Posterior cingulate gyrus (tissue), 11 donors: ENCODE results near the gene SYNRG.
"Not testable (repeated sequence)": the region's sequence is repeated elsewhere in the genome, so short reads cannot be mapped to it uniquely, and the experiment has no call there.

Source experiments
- DNase-seq, 10 donors: peaks; one replicate each; pipeline versions ENCODE4 v3.0.0 to v3.0.0-alpha.2; 2020 to 2021; ENCODE audit warnings: mixed read lengths in 3 of 10
- intact Hi-C: fragments of 100-400 bp; cut with DNase I; formaldehyde crosslinking; loops from one replicate; pipeline ENCODE4 v1.15.1; 2023

SYNRG gene

GRCh38 chr17:37609170-37610040 is at the start of gene SYNRG:
SYNRG (minus strand) TSS chr17:37609418; CDS start chr17:37609355, 63 bp downstream.
- DNase-seq: peak; percentile 93 to 99 (median 96)
- intact Hi-C loops: loop anchor here (10.0 kb wide), 1 partner anchor 115 kb away; no protein-coding TSS in a partner anchor

DNA sequence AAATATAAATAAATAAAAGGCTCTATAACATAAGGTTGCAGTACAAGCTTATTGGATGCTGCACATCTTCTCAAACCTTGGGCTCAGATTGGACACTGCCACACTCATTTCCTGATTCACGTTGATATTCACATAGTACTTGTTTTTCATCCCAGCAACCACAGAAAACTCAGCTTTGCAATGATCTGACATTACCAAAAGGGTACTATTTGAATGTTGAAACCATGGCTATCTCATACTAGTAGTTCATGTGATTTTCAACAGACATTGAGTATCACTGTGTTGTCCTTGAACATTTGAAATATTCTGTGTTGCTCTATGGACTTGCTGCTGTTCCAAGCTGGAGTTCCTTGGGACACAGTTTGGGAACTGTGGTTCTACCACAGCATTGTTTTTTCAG is 48.0 kb upstream of the SYNRG start:
- intact Hi-C loops: no loop called here
- no peak for DNase-seq

DNA sequence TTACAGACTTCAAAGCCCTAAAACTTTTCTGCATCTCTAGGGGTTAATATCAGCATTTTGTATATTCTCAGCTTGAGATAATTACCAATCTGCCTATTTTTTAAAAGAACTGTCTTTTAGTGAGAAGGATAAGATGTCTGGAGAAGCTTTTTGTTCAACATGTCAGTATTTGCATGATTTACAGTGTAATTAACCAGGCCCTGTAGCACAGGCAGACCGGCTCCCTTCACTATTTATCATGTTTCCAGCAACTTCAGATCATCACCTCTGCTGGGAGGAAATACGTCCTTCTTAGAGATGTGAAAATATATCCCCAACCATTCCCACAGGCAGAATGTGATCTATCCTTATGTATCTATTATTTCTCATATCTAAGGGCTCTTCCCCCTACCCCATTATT is 42.6 kb upstream of the SYNRG start:
- intact Hi-C loops: no loop called here
- DNase-seq: no peak

GRCh38 chr17:37650419-37651003 is 41.3 kb upstream of the SYNRG start:
- peak in 1 of 10 donors; percentile 31 for DNase-seq
- intact Hi-C loops: no loop called here

DNA sequence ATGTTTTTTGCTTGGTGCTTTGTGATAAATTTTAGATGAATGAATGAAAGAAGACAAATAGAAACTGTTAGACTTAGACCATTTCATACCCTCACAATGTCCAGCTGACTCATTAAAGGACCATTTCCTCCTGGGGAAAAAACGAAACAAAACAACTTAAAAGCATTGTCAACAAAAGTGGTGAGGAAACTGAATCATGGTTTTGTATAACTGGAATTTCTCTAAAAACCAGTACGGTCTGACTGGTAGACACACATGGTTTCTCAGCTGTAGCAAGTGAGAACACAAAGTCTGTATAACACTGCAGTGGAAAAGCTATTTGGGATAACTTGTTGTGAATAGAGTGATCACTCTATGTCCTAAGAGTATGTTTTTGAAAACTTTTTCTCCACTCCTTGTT is 39.3 kb upstream of the SYNRG start:
- no peak for DNase-seq
- intact Hi-C loops: loop anchor here (10.0 kb wide), 1 partner anchor 166 kb away; no protein-coding TSS in a partner anchor

- intact Hi-C loops: loop anchor here (10.0 kb wide), 1 partner anchor 167 kb away; no protein-coding TSS in a partner anchor
- no peak for DNase-seq
Measured at GRCh38 chr17:37647856-37648255, 38.6 kb upstream of the SYNRG start.

DNA sequence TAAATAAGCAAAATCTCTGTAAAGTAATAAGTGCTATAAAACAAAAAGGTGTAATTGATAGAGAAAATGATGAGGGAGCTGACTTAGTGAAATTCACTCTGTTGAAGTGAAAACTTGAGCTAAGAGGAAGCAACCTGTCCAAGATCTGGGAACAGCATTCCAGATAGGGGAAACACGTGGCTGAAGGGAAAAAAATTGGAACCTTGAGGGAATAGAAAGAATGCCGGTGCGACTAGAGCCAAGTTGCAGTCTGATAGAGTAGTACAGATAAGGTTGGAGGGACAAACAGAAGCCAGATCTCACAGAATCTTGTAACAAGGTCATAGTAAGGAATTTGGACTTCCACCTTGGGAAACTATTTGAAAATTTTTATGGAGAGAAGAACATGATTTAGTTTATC is 34.7 kb upstream of the SYNRG start:
- intact Hi-C loops: loop anchor here (10.0 kb wide), 1 partner anchor 171 kb away; no protein-coding TSS in a partner anchor
- no peak for DNase-seq

GRCh38 chr17:37643118-37643766 is 34.0 kb upstream of the SYNRG start, which contains the start of gene DDX52:
DDX52 (minus strand) TSS chr17:37643446; CDS start chr17:37643420, 26 bp downstream.
- intact Hi-C loops: loop anchor here (10.0 kb wide), 1 partner anchor 172 kb away; no protein-coding TSS in a partner anchor
- DNase-seq: peak; percentile 78 to 98 (median 87)

- DNase-seq: no peak
- intact Hi-C loops: loop anchor here (10.0 kb wide), 1 partner anchor 172 kb away; no protein-coding TSS in a partner anchor
Measured at GRCh38 chr17:37642681-37643080, 33.5 kb upstream of the SYNRG start.

- no peak for DNase-seq
- intact Hi-C loops: loop anchor here (10.0 kb wide), 1 partner anchor 175 kb away; no protein-coding TSS in a partner anchor
Measured at GRCh38 chr17:37640015-37640414, 30.8 kb upstream of the SYNRG start.

- no peak for DNase-seq
- intact Hi-C loops: no loop called here
Measured at GRCh38 chr17:37637956-37638355, 28.7 kb upstream of the SYNRG start.

GRCh38 chr17:37616430-37616829 is 7.2 kb upstream of the SYNRG start:
- intact Hi-C loops, DNase-seq: not testable (repeated sequence)

DNA sequence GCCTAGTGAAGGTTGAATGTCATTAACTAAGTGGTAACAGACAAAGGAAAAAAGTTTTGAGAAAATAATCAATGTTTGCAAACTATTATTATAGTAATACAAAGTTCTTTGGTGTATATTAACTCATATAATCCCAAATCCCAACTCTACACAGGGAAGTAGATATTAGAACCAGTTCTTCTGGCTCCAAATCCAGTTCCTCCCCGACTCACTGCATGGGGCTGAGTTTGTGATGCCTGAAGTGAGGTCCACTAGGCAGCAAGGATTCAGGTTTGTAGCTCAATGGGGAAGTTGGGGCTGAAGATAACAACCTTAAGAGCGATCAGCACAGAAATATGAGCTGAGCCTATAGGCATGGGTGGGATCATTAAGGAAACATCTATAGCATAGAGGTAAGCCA is 5.6 kb upstream of the SYNRG start:
- no peak for DNase-seq
- intact Hi-C loops: no loop called here

GRCh38 chr17:37614391-37614790 is 5.2 kb upstream of the SYNRG start:
- intact Hi-C loops: no loop called here

GRCh38 chr17:37610971-37611370 is 1.8 kb upstream of the SYNRG start:
- no peak for DNase-seq
- intact Hi-C loops: no loop called here

More at GRCh38 chr17:37614391-37614790, 5.2 kb upstream of the SYNRG start:
- no peak for DNase-seq

DNA sequence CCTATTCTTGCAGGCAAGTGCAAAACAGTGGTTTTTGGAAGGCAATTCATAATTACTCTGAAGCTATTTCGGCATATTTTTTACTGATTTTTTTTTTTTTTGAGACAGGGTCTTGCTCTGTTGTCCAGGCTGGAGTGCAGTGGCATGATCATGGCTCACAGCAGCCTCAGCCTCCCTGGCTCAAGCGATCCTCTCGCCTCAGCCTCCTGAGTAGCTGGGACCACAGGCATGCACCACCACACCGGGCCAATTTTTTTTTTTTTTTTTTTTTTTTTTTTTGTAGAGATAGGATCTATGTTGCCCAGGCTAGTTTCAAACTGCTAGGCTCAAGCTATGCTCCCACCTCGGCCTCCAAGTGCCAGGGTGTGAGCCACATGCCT is 813 bp upstream of the SYNRG start:
- intact Hi-C loops, DNase-seq: not testable (repeated sequence)

- DNase-seq: peak in 4 of 10 donors; percentile 10 to 28 (median 22)
- intact Hi-C loops: loop anchor here (10.0 kb wide), 1 partner anchor 114 kb away; no protein-coding TSS in a partner anchor
Measured at GRCh38 chr17:37608351-37609169, 658 bp downstream of the SYNRG start.

DNA sequence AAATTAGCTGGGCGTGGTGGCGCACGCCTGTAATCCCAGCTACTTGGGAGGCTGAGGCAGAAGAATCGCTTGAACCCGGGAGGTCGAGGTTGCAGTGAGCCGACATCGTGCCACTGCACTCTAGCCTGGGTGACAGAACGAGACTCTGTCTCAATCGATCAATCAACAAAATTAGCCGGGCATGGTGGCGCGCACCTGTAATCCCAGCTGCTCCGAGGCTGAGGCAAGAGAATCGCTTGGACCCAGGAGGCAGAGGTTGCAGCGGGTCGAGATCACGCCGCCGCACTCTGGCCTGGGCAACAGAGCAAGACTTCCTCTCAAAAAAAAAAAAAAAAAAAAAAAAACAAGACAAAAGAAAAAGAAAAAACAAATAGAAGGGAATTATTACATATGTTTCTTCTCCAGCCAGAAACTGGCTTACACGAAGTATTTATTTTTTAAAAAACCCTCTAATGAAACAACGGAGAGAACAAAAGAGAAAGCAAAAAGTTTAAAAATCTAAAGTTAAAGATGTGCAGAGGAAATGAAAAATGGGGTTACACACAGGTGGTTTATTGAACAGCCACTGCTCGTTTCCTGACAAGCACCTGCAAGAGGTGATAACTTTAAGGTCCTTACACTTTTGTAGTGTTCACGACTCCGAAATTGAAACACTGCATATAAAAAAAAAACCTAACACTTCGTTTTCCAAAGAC is 1.4 kb downstream of the SYNRG start:
- DNase-seq: peak in 1 of 10 donors; percentile 65
- intact Hi-C loops: loop anchor here (10.0 kb wide), 1 partner anchor 113 kb away; no protein-coding TSS in a partner anchor
